ENCODE measurements around the gene ZNF184. TPM values are rescaled to one million over a fixed set of nuclear protein-coding genes. Genes with fewer than 3 reads are reported as not detected.

The ZNF184 gene
- total and polyA plus RNA-seq, 9 of the 15 experiments (the other 6 are each of a cell fraction or from before 2014, with no cell fraction given), result 7.6 to 22.2 (median 12.8) TPM

- TF ChIP-seq EP300 (IDR thresholded peaks at IDR 0.05; ENCODE audit: low read length) (peak; percentile 92), THAP7 (CRISPR knock-in tag; IDR thresholded peaks at IDR 0.05) (peak; percentile 82), FOXP4 (CRISPR knock-in tag; IDR thresholded peaks at IDR 0.05; ENCODE audit: borderline replicate concordance) (peak; percentile 64; the same call in 1 of the 2 replicates), ARID1B (IDR thresholded peaks at IDR 0.05) (peak; percentile 58), MAFG (tag; conservative IDR thresholded peaks at IDR 0.05) (no peak), BHLHE40 (IDR thresholded peaks at IDR 0.05; ENCODE audit: low read length) (peak; percentile 45; the same call in 1 of the 2 replicates), CREB3 (tag; conservative IDR thresholded peaks at IDR 0.05; ENCODE audit: low read depth) (0 out of 2 replicates have a peak, but pooled peaks have one; percentile 16), TAF9B (IDR thresholded peaks at IDR 0.05; ENCODE audit: partially characterized antibody) (peak; percentile 50), CBFB (CRISPR knock-in tag; IDR thresholded peaks at IDR 0.05) (peak; percentile 58; the same call in 1 of the 2 replicates), NCOA2 (IDR thresholded peaks at IDR 0.05; ENCODE audit: partially characterized antibody in 2 of 2) (no peak), ETV5 (CRISPR knock-in tag; IDR thresholded peaks at IDR 0.05; ENCODE audit: low read depth) (peak; percentile 100), E2F5 (CRISPR knock-in tag; IDR thresholded peaks at IDR 0.05) (peak; percentile 52; the same call in 1 of the 2 replicates), SMARCA4 (IDR thresholded peaks at IDR 0.05) (no peak), RBM14 (IDR thresholded peaks at IDR 0.05; ENCODE audit: borderline replicate concordance, insufficient read depth, low read depth, low read length) (no peak), SMARCE1 (IDR thresholded peaks at IDR 0.05) (peak; percentile 3), SIRT6 (IDR thresholded peaks at IDR 0.05; ENCODE audit: low read depth, low read length) (no peak), ZNF263 (CRISPR knock-in tag; IDR thresholded peaks at IDR 0.05; ENCODE audit: borderline replicate concordance) (no peak; the same call in 1 of the 2 replicates), EWSR1 (IDR thresholded peaks at IDR 0.05; ENCODE audit: borderline replicate concordance, low read depth, partially characterized antibody) (no peak), ATF4 (CRISPR knock-in tag; IDR thresholded peaks at IDR 0.05) (no peak), POLR3A (IDR thresholded peaks at IDR 0.05; ENCODE audit: borderline replicate concordance, extremely low read depth, insufficient read depth, insufficient read length) (no peak), ETV1 (tag; conservative IDR thresholded peaks at IDR 0.05; ENCODE audit: low read depth) (peak; percentile 99), TSC22D4 (tag; IDR thresholded peaks at IDR 0.05) (no peak), BCL6 (CRISPR knock-in tag; IDR thresholded peaks at IDR 0.05) (no peak)
Observed at GRCh38 chr6:27472617-27473400, at the start of gene ZNF184 (continued).

Measured in K562 (cell line).